ENCODE measurements around the gene TEAD1.
A peak's percentile ranks its signal among the peaks of the same experiment; 100 is the strongest.

Gene TEAD1

GRCh38 chr11:12715941-12716340 is 41.7 kb downstream of the TEAD1 start:
- no peak for DNase-seq

- DNase-seq = no peak
Measured at GRCh38 chr11:12716816-12717215, 42.6 kb downstream of the TEAD1 start.

GRCh38 chr11:12717851-12718291 is 43.6 kb downstream of the TEAD1 start:
- peak; percentile 32 for DNase-seq

GRCh38 chr11:12719221-12719620 is 45.0 kb downstream of the TEAD1 start:
- DNase-seq = no peak

GRCh38 chr11:12721816-12722604 is 47.8 kb downstream of the TEAD1 start:
- no peak for DNase-seq

GRCh38 chr11:12723421-12724300 is 49.4 kb downstream of the TEAD1 start:
- no peak for DNase-seq

GRCh38 chr11:12724301-12725054 is 50.3 kb downstream of the TEAD1 start:
- DNase-seq = no peak

GRCh38 chr11:12725055-12725862 is 51.0 kb downstream of the TEAD1 start:
- no peak for DNase-seq

- DNase-seq = no peak
Measured at GRCh38 chr11:12725863-12726682, 51.9 kb downstream of the TEAD1 start.

- no peak for DNase-seq
Measured at GRCh38 chr11:12727563-12728211, 53.5 kb downstream of the TEAD1 start.

GRCh38 chr11:12728417-12728816 is 54.2 kb downstream of the TEAD1 start:
- no peak for DNase-seq

- no peak for DNase-seq
Measured at GRCh38 chr11:12729941-12730340, 55.7 kb downstream of the TEAD1 start.

GRCh38 chr11:12731841-12732336 is 57.7 kb downstream of the TEAD1 start:
- no peak for DNase-seq

- no peak for DNase-seq
Measured at GRCh38 chr11:12733091-12733490, 58.9 kb downstream of the TEAD1 start.

GRCh38 chr11:12734625-12735024 is 60.4 kb downstream of the TEAD1 start:
- no peak for DNase-seq

- DNase-seq = no peak
Measured at GRCh38 chr11:12735262-12735661, 61.0 kb downstream of the TEAD1 start.

- DNase-seq = no peak
Measured at GRCh38 chr11:12737024-12737423, 62.8 kb downstream of the TEAD1 start.

GRCh38 chr11:12741671-12742216 is 67.5 kb downstream of the TEAD1 start:
- no peak for DNase-seq

GRCh38 chr11:12743834-12744449 is 69.7 kb downstream of the TEAD1 start:
- DNase-seq = no peak
